ENCODE data around the gene NIT1.

- TF ChIP-seq, protein P1, sequence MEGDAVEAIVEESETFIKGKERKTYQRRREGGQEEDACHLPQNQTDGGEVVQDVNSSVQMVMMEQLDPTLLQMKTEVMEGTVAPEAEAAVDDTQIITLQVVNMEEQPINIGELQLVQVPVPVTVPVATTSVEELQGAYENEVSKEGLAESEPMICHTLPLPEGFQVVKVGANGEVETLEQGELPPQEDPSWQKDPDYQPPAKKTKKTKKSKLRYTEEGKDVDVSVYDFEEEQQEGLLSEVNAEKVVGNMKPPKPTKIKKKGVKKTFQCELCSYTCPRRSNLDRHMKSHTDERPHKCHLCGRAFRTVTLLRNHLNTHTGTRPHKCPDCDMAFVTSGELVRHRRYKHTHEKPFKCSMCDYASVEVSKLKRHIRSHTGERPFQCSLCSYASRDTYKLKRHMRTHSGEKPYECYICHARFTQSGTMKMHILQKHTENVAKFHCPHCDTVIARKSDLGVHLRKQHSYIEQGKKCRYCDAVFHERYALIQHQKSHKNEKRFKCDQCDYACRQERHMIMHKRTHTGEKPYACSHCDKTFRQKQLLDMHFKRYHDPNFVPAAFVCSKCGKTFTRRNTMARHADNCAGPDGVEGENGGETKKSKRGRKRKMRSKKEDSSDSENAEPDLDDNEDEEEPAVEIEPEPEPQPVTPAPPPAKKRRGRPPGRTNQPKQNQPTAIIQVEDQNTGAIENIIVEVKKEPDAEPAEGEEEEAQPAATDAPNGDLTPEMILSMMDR (conservative IDR thresholded peaks at IDR 0.05; ENCODE audit: low read length): no peak
- TF ChIP-seq EZH2phosphoT487 (IDR thresholded peaks at IDR 0.05; ENCODE audit: borderline replicate concordance): no peak
Observed at GRCh38 chr1:161128591-161129420, 10.9 kb downstream of the NIT1 start.
